Measurements from ENCODE around the gene FADS3. TPM values are rescaled to one million over a fixed set of nuclear protein-coding genes. Genes with fewer than 3 reads are reported as not detected.

The FADS3 gene
- total and polyA plus RNA-seq, 9 of the 15 experiments (the other 6 are each of a cell fraction or from before 2014, with no cell fraction given), result 0.97 to 148 (median 92.7) TPM

GRCh38 chr11:61851113-61851899 is 40.0 kb downstream of the FADS3 start (continued):
- TF ChIP-seq MGA (IDR thresholded peaks at IDR 0.05), result 0 out of 2 replicates have a peak, but pooled peaks have one; percentile 31

Measured in K562 (cell line).